Measurements from ENCODE around the gene TSPAN4. TPM values are rescaled to one million over a fixed set of nuclear protein-coding genes. Genes with fewer than 3 reads are reported as not detected.

Gene TSPAN4
- total RNA-seq (2014; rRNA removed; shearing (Covaris generic)) (8.9 and 12.1 TPM in 2 replicates), total RNA-seq (2022) (8.0 and 9.4 TPM in 2 replicates), Bru-seq, nascent RNA (percentile 32 among the genes with signal in this experiment), BruChase-seq, experiment 1, labeled RNA remaining after a 6-hour chase (percentile 38 among the genes with signal in this experiment), BruChase-seq, experiment 2, labeled RNA remaining after a 2-hour chase (percentile 40 among the genes with signal in this experiment)
- long read RNA-seq, partial matches to known transcripts = 0 of 3 reads
- long read RNA-seq, other reads (novel, unspliced or antisense) = 2 of 3 reads

GRCh38 chr11:842370-843002 lies at the start of gene TSPAN4, which contains the start of gene POLR2L:
TSPAN4 (plus strand) TSS chr11:842852; CDS start chr11:850305, 7,453 bp downstream.
POLR2L (minus strand) TSS chr11:842529; CDS start chr11:842508, 21 bp downstream.
- H3K9me3 ChIP-seq (ENCODE audit: low read length) = no peaks in the 10 kb centered on the region
- H3K4me1 ChIP-seq (ENCODE audit: insufficient read depth, low read length, poor library complexity, severe bottlenecking) = peaks cover 26% of the 10 kb centered on the region
- peaks cover 18% of the 10 kb centered on the region for H3K79me2 ChIP-seq (ENCODE audit: insufficient read depth, low read depth, low read length)
- H3K27ac ChIP-seq (ENCODE audit: low read depth, low read length, poor library complexity, severe bottlenecking) = peak within 1 kb of the TSS; percentile 54
- H3K4me2 ChIP-seq (ENCODE audit: low read length) = peak within 1 kb of the TSS; percentile 83
- H2AFZ ChIP-seq (ENCODE audit: low read length) = peak within 1 kb of the TSS; percentile 57
- H3K36me3 ChIP-seq (ENCODE audit: insufficient read depth, low read length) = peaks cover 31% of the 10 kb centered on the region
- intact Hi-C loops (cut with micrococcal nuclease; ENCODE audit: unreplicated experiment) = loop anchor here (2.0 kb wide), 1 partner anchor 34 kb away; the partner anchor contains the start of gene RPLP2
- ChIA-PET POLR2A (interaction anchor here (0.6 to 1.3 kb wide), 3 partner anchors 12 to 24 kb away, joined by 3 to 4 read pairs (median 4); partner anchors contain the start of gene PNPLA2), CTCF (ENCODE audit: unreplicated experiment) (interaction anchor here (0.5 to 0.6 kb wide), 2 partner anchors 436 to 603 kb away, joined by 3 read pairs; no protein-coding TSS in a partner anchor)
- peak within 1 kb of the TSS; percentile 89 for H3K4me3 ChIP-seq (ENCODE audit: low read depth, low read length, poor library complexity, severe bottlenecking)
- DNase-seq (ENCODE audit: low spot score) = peak; percentile 95
- no peak for TF ChIP-seq CTCF (conservative IDR thresholded peaks at IDR 0.05; ENCODE audit: low read length)
- TF ChIP-seq EZH2phosphoT487 (IDR thresholded peaks at IDR 0.05; ENCODE audit: borderline replicate concordance, low read depth, low read length) = no peak
- peaks cover 10% of the 10 kb centered on the region; the same call in 1 of the 2 replicates for H4K20me1 ChIP-seq (ENCODE audit: insufficient read depth, low read length)
- no peaks in the 10 kb centered on the region for H3K9me2 ChIP-seq (ENCODE audit: insufficient read depth, low read length)
- BruUV-seq (replicated peaks) = no TSS peak

- H3K27ac ChIP-seq (ENCODE audit: low read depth, low read length, poor library complexity, severe bottlenecking) = no peak overlapping the region
- peaks cover 22% of the 10 kb centered on the region for H3K79me2 ChIP-seq (ENCODE audit: insufficient read depth, low read depth, low read length)
- peaks cover 24% of the 10 kb centered on the region; the same call in 1 of the 2 replicates for H3K36me3 ChIP-seq (ENCODE audit: insufficient read depth, low read length)
- H4K20me1 ChIP-seq (ENCODE audit: insufficient read depth, low read length) = no peaks in the 10 kb centered on the region
- H2AFZ ChIP-seq (ENCODE audit: low read length) = no peak overlapping the region
- CTCF ChIA-PET (ENCODE audit: unreplicated experiment) = no interaction called here
- H3K9me3 ChIP-seq (ENCODE audit: low read length) = no peaks in the 10 kb centered on the region
- peaks cover 37% of the 10 kb centered on the region for H3K4me1 ChIP-seq (ENCODE audit: insufficient read depth, low read length, poor library complexity, severe bottlenecking)
- no TSS peak for BruUV-seq (replicated peaks)
- H3K4me2 ChIP-seq (ENCODE audit: low read length) = no peak overlapping the region
- intact Hi-C loops (cut with micrococcal nuclease; ENCODE audit: unreplicated experiment) = no loop called here
- H3K4me3 ChIP-seq (ENCODE audit: low read depth, low read length, poor library complexity, severe bottlenecking) = no peak overlapping the region
- POLR2A ChIA-PET = no interaction called here
- TF ChIP-seq EZH2phosphoT487 (IDR thresholded peaks at IDR 0.05; ENCODE audit: borderline replicate concordance, low read depth, low read length) (no peak), CTCF (conservative IDR thresholded peaks at IDR 0.05; ENCODE audit: low read length) (no peak)
- no peaks in the 10 kb centered on the region for H3K9me2 ChIP-seq (ENCODE audit: insufficient read depth, low read length)
- no peak for DNase-seq (ENCODE audit: low spot score)
Observed at GRCh38 chr11:792873-793272, 49.8 kb upstream of the TSPAN4 start.

All from OCI-LY7 (cell line).